ENCODE measurements around the gene RNASE8. TPM values are rescaled to one million over a fixed set of nuclear protein-coding genes. Genes with fewer than 3 reads are reported as not detected.

The RNASE8 gene
- total RNA-seq, 2 donors from 2014 or later: not detected

DNA sequence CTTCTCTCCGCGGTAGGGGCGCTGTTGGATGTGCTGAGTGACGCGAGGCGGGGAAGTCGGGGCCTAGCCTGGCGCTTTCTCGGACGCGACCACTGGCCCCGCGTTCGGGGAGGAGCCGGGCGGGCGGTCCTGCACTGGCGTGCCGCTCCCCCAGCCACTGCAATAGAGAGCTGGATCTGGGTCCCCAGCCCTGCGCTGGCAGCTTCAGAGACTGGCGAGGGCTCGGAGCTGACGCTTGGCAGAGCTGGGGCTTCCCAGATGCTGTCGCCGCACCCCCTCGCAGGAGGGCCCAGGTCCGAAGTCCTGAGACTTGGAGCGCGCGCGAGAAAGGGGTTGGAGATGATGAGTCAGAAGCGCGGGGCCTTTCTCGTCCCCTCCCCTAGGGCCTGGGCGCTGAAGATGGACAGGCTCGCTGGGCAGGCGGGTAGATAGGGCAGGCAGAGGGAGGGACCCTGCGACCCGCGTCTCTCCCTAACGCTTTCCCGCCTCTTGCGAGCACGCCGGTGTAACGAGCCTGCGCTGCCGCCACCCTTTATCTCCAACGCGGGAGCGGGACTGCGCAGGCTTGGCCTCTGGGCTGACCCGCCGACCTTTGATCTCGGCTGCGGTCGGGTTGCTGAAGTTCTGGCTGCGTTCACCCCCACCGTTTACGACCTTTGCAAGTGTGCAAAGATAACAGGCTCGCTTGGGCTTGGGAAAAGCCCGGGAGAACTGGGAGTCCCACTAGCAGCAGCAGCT, 46.3 kb downstream of the RNASE8 start:
- TF ChIP-seq CTCF (conservative IDR thresholded peaks at IDR 0.05): peak; percentile 81
- H3K36me3 ChIP-seq (ENCODE audit: control insufficient read depth, insufficient read depth, low read length): no peaks in the 10 kb centered on the region
- no peaks in the 10 kb centered on the region for H3K9me3 ChIP-seq (ENCODE audit: control insufficient read depth, low read length)
- H3K9me3 Mint-ChIP-seq: no peaks in the 10 kb centered on the region
- peak; percentile 98 for DNase-seq
- peak overlapping the region; percentile 100 for H3K27ac ChIP-seq (ENCODE audit: low read depth, low read length)
- peak overlapping the region; percentile 96 for H3K9ac ChIP-seq (ENCODE audit: extremely low read depth, low read length, poor library complexity, severe bottlenecking)
- peaks cover 37% of the 10 kb centered on the region for H3K4me1 Mint-ChIP-seq
- H3K27me3 Mint-ChIP-seq (ENCODE audit: insufficient read depth): peaks cover 30% of the 10 kb centered on the region
- peak overlapping the region; percentile 97 for H3K27ac Mint-ChIP-seq
- peaks cover 15% of the 10 kb centered on the region for H3K4me1 ChIP-seq (ENCODE audit: control insufficient read depth, insufficient read depth, low read length)
- peak overlapping the region; percentile 82 for H3K4me3 Mint-ChIP-seq
- WGBS, 2 experiments (ENCODE audit: insufficient coverage in 1 of 2, insufficient read length in 1 of 2): 0% methylated on average over 11 to 62 of the region's 62 CpGs
- no peaks in the 10 kb centered on the region for H3K36me3 Mint-ChIP-seq (ENCODE audit: low read depth)
- peak overlapping the region; percentile 84 for H3K4me3 ChIP-seq (ENCODE audit: low read length)
- H3K27me3 ChIP-seq (ENCODE audit: control insufficient read depth, insufficient read depth, low read length, poor library complexity, severe bottlenecking): peaks cover 10% of the 10 kb centered on the region

- peaks cover 32% of the 10 kb centered on the region for H3K4me1 Mint-ChIP-seq
- no peaks in the 10 kb centered on the region for H3K9me3 Mint-ChIP-seq
- peak; percentile 92 for DNase-seq
- Histone ChIP-seq H3K27ac (ENCODE audit: low read depth, low read length) (peak overlapping the region; percentile 100), H3K4me1 (ENCODE audit: control insufficient read depth, insufficient read depth, low read length) (peaks cover 10% of the 10 kb centered on the region), H3K27me3 (ENCODE audit: control insufficient read depth, insufficient read depth, low read length, poor library complexity, severe bottlenecking) (peaks cover 10% of the 10 kb centered on the region), H3K4me3 (ENCODE audit: low read length) (peak overlapping the region; percentile 84), H3K36me3 (ENCODE audit: control insufficient read depth, insufficient read depth, low read length) (no peaks in the 10 kb centered on the region), H3K9me3 (ENCODE audit: control insufficient read depth, low read length) (no peaks in the 10 kb centered on the region), H3K9ac (ENCODE audit: extremely low read depth, low read length, poor library complexity, severe bottlenecking) (peak overlapping the region; percentile 96)
- H3K36me3 Mint-ChIP-seq (ENCODE audit: low read depth): no peaks in the 10 kb centered on the region
- H3K27me3 Mint-ChIP-seq (ENCODE audit: insufficient read depth): peaks cover 25% of the 10 kb centered on the region
- WGBS, 2 experiments (ENCODE audit: insufficient coverage in 1 of 2, insufficient read length in 1 of 2): 0 to 10% methylated on average over 7 to 8 of the region's 8 CpGs
- H3K4me3 Mint-ChIP-seq: peak overlapping the region; percentile 82
- H3K27ac Mint-ChIP-seq: peak overlapping the region; percentile 97
- TF ChIP-seq CTCF (conservative IDR thresholded peaks at IDR 0.05): peak; percentile 97
Observed at GRCh38 chr14:21104448-21105060, 46.9 kb downstream of the RNASE8 start.

GRCh38 chr14:21105095-21105494, 47.5 kb downstream of the RNASE8 start:
- Histone ChIP-seq H3K27me3 (ENCODE audit: control insufficient read depth, insufficient read depth, low read length, poor library complexity, severe bottlenecking) (peaks cover 10% of the 10 kb centered on the region), H3K36me3 (ENCODE audit: control insufficient read depth, insufficient read depth, low read length) (no peaks in the 10 kb centered on the region), H3K4me3 (ENCODE audit: low read length) (peak overlapping the region; percentile 84), H3K9ac (ENCODE audit: extremely low read depth, low read length, poor library complexity, severe bottlenecking) (peak overlapping the region; percentile 96), H3K4me1 (ENCODE audit: control insufficient read depth, insufficient read depth, low read length) (peaks cover 10% of the 10 kb centered on the region), H3K9me3 (ENCODE audit: control insufficient read depth, low read length) (no peaks in the 10 kb centered on the region), H3K27ac (ENCODE audit: low read depth, low read length) (peak overlapping the region; percentile 49)
- peaks cover 28% of the 10 kb centered on the region for H3K4me1 Mint-ChIP-seq
- H3K27ac Mint-ChIP-seq: no peak overlapping the region
- DNase-seq: peak; percentile 30
- no peak for TF ChIP-seq CTCF (conservative IDR thresholded peaks at IDR 0.05)
- WGBS, 2 experiments (ENCODE audit: insufficient coverage in 1 of 2, insufficient read length in 1 of 2): 92 to 94% methylated on average over 7 to 8 of the region's 8 CpGs
- H3K36me3 Mint-ChIP-seq (ENCODE audit: low read depth): no peaks in the 10 kb centered on the region
- peaks cover 23% of the 10 kb centered on the region for H3K27me3 Mint-ChIP-seq (ENCODE audit: insufficient read depth)
- H3K4me3 Mint-ChIP-seq: no peak overlapping the region
- H3K9me3 Mint-ChIP-seq: no peaks in the 10 kb centered on the region

Data from endodermal cell (in vitro differentiated cells).